Fibroblast of gingiva (primary cell): ENCODE data around the gene DLG4.

Source experiments
- DNase-seq: peaks from one replicate; pipeline ENCODE4 v3.0.0-alpha.2; 2011; ENCODE audit warnings: low read depth

The DLG4 gene

GRCh38 chr17:7156342-7156940 is 63.2 kb downstream of the DLG4 start:
- DNase-seq: no peak

GRCh38 chr17:7147772-7148171 is 71.9 kb downstream of the DLG4 start:
- DNase-seq: no peak

GRCh38 chr17:7146115-7146514 is 73.5 kb downstream of the DLG4 start:
- DNase-seq: no peak

- no peak for DNase-seq
Observed at GRCh38 chr17:7144213-7144612, 75.4 kb downstream of the DLG4 start.

- DNase-seq: no peak
Observed at GRCh38 chr17:7141824-7142223, 77.8 kb downstream of the DLG4 start.

GRCh38 chr17:7139400-7139799 is 80.2 kb downstream of the DLG4 start:
- no peak for DNase-seq

- DNase-seq: no peak
Observed at GRCh38 chr17:7138800-7139381, 80.7 kb downstream of the DLG4 start.

GRCh38 chr17:7137171-7137943 is 82.3 kb downstream of the DLG4 start:
- no peak for DNase-seq
